Loucy (cell line): ENCODE measurements around the gene DLD.

ENCODE experiments used
- H2AFZ ChIP-seq: fragments of 200-600 bp; sonication (generic); 2 replicates; pipeline ENCODE4 v1.6.0; 2016; ENCODE audit warnings: antibody characterized with exemption, mild to moderate bottlenecking, low read length, moderate library complexity
- H3F3A ChIP-seq: fragments of 200-600 bp; 2 replicates; pipeline ENCODE4 v1.6.0; 2016; ENCODE audit warnings: antibody characterized with exemption, low read depth, mild to moderate bottlenecking
- H3K27me3 ChIP-seq: fragments of 200-600 bp; sonication (generic); 2 replicates; pipeline ENCODE4 v1.6.1; 2014; ENCODE audit warnings: low read length, mild to moderate bottlenecking; ENCODE audit not compliant: insufficient read depth, poor library complexity, severe bottlenecking
- H3K36me3 ChIP-seq: fragments of 200-600 bp; sonication (generic); 2 replicates; pipeline ENCODE4 v1.6.1; 2016; ENCODE audit warnings: low read length; ENCODE audit not compliant: insufficient read depth
- H3K4me1 ChIP-seq: fragments of 200-600 bp; sonication (generic); 2 replicates; pipeline ENCODE4 v1.5.1; 2014; ENCODE audit warnings: low read length, mild to moderate bottlenecking; ENCODE audit not compliant: insufficient read depth, poor library complexity, severe bottlenecking
- H3K4me2 ChIP-seq: fragments of 200-600 bp; sonication (generic); 2 replicates; pipeline ENCODE4 v1.6.0; 2014; ENCODE audit warnings: antibody characterized with exemption, low read length, low read depth, mild to moderate bottlenecking; ENCODE audit not compliant: poor library complexity, severe bottlenecking
- H3K4me3 ChIP-seq: fragments of 200-600 bp; sonication (generic); 2 replicates; pipeline ENCODE4 v1.5.1; 2014; ENCODE audit warnings: low read length, mild to moderate bottlenecking, mixed read lengths; ENCODE audit not compliant: poor library complexity, severe bottlenecking
- H3K79me2 ChIP-seq: fragments of 200-600 bp; sonication (generic); 2 replicates; pipeline ENCODE4 v1.6.1; 2014; ENCODE audit warnings: low read length; ENCODE audit not compliant: insufficient read depth
- H3K9ac ChIP-seq: fragments of 200-600 bp; sonication (generic); 2 replicates; pipeline ENCODE4 v1.6.0; 2014; ENCODE audit warnings: mild to moderate bottlenecking, low read depth, low read length, moderate library complexity; ENCODE audit not compliant: poor library complexity, severe bottlenecking
- H3K9me2 ChIP-seq: fragments of 200-600 bp; sonication (generic); replicated peaks from 2 replicates; pipeline ENCODE4 v1.6.1; 2016; ENCODE audit warnings: low read depth, low read length, mixed read lengths
- H3K9me3 ChIP-seq: fragments of 200-600 bp; sonication (generic); 2 replicates; pipeline ENCODE4 v1.6.1; 2014; ENCODE audit warnings: mild to moderate bottlenecking, antibody characterized with exemption, low read length, low read depth; ENCODE audit not compliant: insufficient read depth
- H4K20me1 ChIP-seq: fragments of 200-600 bp; sonication (generic); 2 replicates; pipeline ENCODE4 v1.6.0; 2014; ENCODE audit warnings: antibody characterized with exemption, low read length, mild to moderate bottlenecking; ENCODE audit not compliant: insufficient read depth, poor library complexity, severe bottlenecking
- EZH2phosphoT487 ChIP-seq: fragments of 200-600 bp; IDR thresholded peaks from 2 replicates; pipeline ENCODE4 v1.6.1; 2018; ENCODE audit warnings: antibody characterized with exemption, mild to moderate bottlenecking, moderate library complexity, borderline replicate concordance
- TF ChIP-seq, protein P1 (sequence below): fragments of 200-600 bp; sonication (generic); conservative IDR thresholded peaks from 2 replicates; pipeline ENCODE4 v1.5.1; 2014; ENCODE audit warnings: mild to moderate bottlenecking, antibody characterized with exemption, low read length

DLD gene

DNA sequence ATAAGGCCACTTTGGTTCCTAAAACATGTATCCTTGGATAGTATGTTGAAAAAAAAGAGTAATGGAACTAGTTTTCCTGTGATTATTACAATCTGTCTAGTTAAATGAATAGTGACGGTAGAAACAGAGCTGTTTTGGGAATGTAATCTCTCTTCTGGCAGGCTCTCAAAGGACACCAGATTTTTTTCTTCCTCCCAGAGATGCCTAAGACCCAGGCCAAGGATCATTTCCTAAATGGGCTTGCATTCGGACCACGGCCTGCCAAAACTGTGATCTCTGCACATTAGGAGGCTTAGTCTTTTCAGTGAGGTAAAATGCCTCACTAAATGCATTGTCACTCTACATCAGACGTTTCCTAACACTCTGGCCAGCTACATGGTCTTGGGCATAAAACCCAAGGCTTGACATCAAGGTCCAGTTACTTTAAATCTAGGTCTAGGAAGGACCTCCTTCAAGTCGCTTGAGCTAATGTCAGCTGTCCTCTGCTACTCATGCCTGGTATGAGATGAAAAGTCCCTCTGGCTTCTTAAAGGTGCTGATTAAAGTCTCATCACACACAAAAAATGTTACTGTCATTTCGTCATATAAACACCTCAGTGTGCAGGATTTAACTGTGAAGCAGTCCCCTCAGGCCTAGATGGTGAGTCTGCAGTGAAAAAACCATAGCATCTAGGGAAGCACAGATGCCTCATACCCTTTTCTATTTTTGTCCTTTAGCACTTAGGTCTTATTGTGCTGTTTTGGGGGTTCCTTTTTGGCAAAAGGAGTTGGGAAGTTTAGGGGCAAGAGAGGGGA lies 47.7 kb downstream of the DLD start:
- Histone ChIP-seq H3K36me3 (no peaks in the 10 kb centered on the region), H3K27me3 (no peaks in the 10 kb centered on the region), H3K9ac (no peak overlapping the region), H2AFZ (no peak overlapping the region), H3K79me2 (no peaks in the 10 kb centered on the region), H3K4me2 (no peak overlapping the region), H3K4me1 (no peaks in the 10 kb centered on the region), H4K20me1 (no peaks in the 10 kb centered on the region), H3K9me2 (no peaks in the 10 kb centered on the region), H3K4me3 (no peak overlapping the region), H3F3A (no peaks in the 10 kb centered on the region), H3K9me3 (no peaks in the 10 kb centered on the region)
- TF ChIP-seq EZH2phosphoT487: no peak
- TF ChIP-seq, protein P1, sequence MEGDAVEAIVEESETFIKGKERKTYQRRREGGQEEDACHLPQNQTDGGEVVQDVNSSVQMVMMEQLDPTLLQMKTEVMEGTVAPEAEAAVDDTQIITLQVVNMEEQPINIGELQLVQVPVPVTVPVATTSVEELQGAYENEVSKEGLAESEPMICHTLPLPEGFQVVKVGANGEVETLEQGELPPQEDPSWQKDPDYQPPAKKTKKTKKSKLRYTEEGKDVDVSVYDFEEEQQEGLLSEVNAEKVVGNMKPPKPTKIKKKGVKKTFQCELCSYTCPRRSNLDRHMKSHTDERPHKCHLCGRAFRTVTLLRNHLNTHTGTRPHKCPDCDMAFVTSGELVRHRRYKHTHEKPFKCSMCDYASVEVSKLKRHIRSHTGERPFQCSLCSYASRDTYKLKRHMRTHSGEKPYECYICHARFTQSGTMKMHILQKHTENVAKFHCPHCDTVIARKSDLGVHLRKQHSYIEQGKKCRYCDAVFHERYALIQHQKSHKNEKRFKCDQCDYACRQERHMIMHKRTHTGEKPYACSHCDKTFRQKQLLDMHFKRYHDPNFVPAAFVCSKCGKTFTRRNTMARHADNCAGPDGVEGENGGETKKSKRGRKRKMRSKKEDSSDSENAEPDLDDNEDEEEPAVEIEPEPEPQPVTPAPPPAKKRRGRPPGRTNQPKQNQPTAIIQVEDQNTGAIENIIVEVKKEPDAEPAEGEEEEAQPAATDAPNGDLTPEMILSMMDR: no peak

- no peak overlapping the region for H2AFZ ChIP-seq
- no peak overlapping the region for H3K4me3 ChIP-seq
- no peak overlapping the region for H3K9ac ChIP-seq
- no peaks in the 10 kb centered on the region for H3K79me2 ChIP-seq
- no peaks in the 10 kb centered on the region for H3K9me2 ChIP-seq
- no peaks in the 10 kb centered on the region for H4K20me1 ChIP-seq
- H3K36me3 ChIP-seq: no peaks in the 10 kb centered on the region
- H3K27me3 ChIP-seq: no peaks in the 10 kb centered on the region
- H3K4me1 ChIP-seq: no peaks in the 10 kb centered on the region
- H3K9me3 ChIP-seq: no peaks in the 10 kb centered on the region
- H3F3A ChIP-seq: no peaks in the 10 kb centered on the region
- no peak overlapping the region for H3K4me2 ChIP-seq
- TF ChIP-seq EZH2phosphoT487: no peak
- TF ChIP-seq, protein P1: no peak
Observed at GRCh38 chr7:107939573-107940489, 48.8 kb downstream of the DLD start.

- no peaks in the 10 kb centered on the region for H3K4me1 ChIP-seq
- no peaks in the 10 kb centered on the region for H3K9me3 ChIP-seq
- H2AFZ ChIP-seq: no peak overlapping the region
- H3K27me3 ChIP-seq: no peaks in the 10 kb centered on the region
- no peaks in the 10 kb centered on the region for H3K36me3 ChIP-seq
- H3K4me3 ChIP-seq: no peak overlapping the region
- H3K9me2 ChIP-seq: no peaks in the 10 kb centered on the region
- H3K79me2 ChIP-seq: no peaks in the 10 kb centered on the region
- H4K20me1 ChIP-seq: no peaks in the 10 kb centered on the region
- no peak overlapping the region for H3K4me2 ChIP-seq
- H3K9ac ChIP-seq: no peak overlapping the region
- H3F3A ChIP-seq: no peaks in the 10 kb centered on the region
- no peak for TF ChIP-seq EZH2phosphoT487
- TF ChIP-seq, protein P1: no peak
Observed at GRCh38 chr7:107940951-107941350, 50.0 kb downstream of the DLD start.
